NCI-H524 treated with DMSO at 0.1 percent for 48 hours (cell line): ENCODE measurements around the gene SLC25A27.
"Not testable (repeated sequence)": the region's sequence is repeated elsewhere in the genome, so short reads cannot be mapped to it uniquely, and the experiment has no call there.

Experiments used
- DNase-seq: peaks from one replicate; lab custom pipeline; 2025; lab: John Stamatoyannopoulos, UW

SLC25A27 gene, protein sequence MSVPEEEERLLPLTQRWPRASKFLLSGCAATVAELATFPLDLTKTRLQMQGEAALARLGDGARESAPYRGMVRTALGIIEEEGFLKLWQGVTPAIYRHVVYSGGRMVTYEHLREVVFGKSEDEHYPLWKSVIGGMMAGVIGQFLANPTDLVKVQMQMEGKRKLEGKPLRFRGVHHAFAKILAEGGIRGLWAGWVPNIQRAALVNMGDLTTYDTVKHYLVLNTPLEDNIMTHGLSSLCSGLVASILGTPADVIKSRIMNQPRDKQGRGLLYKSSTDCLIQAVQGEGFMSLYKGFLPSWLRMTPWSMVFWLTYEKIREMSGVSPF

DNA sequence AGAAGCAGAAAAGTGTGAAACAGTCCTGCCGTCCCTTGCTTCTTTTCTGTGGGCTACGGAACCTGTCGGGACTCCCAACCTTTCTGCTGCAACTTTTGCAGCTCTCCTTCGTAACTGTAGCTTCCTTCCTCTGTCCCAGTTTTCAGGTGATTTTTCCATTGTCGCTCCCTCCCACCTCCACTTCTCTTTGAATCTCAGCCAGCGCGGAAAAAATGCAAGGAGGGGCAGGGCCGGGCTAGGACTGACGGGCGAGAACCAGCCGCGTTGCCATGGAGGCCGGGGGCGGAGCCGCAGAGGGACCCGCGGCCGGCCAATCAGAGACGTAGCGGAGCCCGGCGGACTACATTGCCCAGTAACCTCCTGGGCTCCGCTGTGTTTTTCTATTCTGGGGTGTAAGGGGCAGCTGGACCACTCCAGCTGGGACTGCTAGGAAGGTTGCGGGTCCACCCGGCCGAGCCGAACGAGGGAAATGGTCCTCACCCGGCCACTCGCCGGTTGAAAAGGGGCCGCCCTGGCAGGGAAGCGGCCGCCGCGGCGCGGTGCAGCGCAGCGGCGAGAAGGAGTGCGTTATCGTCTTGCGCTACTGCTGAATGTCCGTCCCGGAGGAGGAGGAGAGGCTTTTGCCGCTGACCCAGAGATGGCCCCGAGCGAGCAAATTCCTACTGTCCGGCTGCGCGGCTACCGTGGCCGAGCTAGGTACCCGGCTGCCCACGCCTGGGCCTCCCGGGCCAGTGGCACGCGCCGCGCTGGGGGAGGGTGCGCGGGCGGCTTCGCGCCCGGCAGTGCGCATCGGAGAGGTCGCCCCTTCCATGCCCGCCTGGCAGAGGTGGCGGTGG lies at the start of gene SLC25A27, which contains the start of gene CYP39A1:
TSS of gene SLC25A27 (plus strand) at position 373 of the 836 bp plus-strand sequence. CDS start at position 591, 218 bp downstream.
TSS of gene CYP39A1 (minus strand) at position 216 of the 836 bp plus-strand sequence. CDS start 236 bp downstream, outside the sequence.
- DNase-seq = peak; percentile 64

DNA sequence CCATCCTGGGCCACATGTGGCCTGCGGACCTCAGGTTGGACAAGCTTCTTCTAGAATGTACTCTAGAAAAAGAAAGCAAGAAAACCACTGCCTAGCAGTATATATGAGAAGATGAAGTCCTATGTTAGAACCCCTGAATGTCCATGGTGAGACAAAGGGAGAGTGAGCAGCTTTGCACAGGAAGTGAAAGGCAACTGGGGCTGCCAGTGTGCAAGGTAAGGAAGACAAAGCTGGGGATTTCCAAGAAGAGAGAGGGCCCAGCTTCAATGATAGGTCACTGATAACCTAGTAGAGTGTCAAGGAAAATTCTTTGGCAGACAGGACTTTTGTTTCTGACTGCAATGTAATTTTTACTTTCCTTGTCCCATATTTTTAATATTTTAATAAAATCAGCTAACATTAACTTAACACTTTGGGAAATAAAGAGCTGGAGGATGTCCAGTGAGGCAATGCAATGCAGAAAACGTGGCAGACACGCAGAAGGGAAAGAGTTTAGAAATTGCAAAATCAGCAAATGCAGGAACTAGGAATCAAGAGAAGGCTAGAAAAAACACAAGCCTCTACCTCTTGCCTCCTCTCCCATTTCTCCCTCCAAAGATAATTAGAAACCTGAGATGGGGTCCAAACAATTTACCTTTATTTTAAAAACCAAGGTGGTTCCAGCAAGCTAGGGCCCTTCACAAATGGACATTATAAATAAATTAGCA lies 47.5 kb upstream of the SLC25A27 start:
- no peak for DNase-seq

DNA sequence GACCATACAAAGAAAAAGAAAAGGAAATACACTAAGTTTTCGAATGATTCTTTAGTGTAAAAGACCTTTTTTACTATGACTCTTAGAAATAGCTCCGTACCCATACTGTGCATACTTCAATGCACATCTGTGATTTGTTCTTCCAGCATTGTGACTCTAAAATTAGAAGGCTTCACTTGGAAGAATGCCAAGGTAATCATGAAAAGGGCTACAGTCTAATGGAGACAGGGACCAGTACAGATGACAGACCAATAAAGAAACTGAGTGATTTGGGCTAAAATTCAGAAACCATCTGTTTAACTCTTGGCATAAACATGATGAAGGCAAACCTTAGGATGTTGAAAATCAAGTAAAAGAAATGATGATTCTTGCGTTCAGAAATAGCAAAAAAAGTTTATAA lies 46.4 kb upstream of the SLC25A27 start:
- DNase-seq = no peak

DNA sequence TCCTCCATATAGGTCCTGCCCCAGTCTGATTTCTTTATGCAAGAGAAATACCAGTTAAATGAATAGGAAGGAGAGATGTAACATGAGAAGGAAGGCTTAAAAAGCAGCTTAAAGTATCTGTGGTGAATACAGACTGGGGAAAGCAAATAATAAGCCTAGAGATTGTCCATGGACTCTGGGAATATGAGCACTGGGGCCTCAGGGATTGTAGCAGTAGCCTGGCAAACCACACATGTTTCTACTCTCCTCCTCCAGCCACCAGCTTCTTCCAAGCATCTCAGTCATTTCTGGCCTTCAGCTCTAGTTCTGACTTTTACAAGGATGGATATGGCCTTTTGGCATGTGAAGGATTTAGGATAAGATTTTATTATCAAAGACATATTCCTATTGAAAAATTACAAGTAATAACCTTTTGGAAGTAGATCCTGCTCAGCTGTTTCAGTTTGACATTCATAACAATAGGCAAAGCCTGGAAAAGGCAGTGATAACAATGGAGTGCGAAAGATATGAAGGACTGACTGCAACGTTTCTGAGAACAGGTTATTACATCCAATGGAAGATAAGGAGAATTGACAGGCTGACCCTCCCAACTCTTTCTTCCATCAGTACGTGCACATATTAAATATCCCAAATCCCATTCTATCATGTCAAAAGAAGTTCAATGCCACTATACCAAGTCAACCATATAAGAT lies 41.8 kb upstream of the SLC25A27 start:
- DNase-seq = no peak

DNA sequence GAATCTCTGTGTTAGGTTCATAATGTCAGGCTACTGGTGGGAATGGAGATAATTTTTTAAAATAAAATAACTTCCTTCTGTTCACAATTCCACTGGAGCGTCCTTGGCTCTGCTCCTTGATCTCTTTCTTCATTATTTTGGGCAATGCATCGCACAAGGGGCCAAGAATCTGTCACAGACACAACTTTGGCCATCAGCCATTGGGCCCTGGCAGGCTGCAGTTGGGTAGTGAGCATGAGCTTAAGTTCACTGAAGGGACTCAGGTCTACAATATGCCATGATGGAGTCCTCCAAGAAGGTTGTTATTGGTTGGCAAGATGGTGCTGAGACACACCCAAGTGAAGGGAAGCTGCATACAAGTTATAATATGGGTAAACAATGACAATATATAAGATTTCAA lies 40.1 kb upstream of the SLC25A27 start:
- DNase-seq = no peak

DNA sequence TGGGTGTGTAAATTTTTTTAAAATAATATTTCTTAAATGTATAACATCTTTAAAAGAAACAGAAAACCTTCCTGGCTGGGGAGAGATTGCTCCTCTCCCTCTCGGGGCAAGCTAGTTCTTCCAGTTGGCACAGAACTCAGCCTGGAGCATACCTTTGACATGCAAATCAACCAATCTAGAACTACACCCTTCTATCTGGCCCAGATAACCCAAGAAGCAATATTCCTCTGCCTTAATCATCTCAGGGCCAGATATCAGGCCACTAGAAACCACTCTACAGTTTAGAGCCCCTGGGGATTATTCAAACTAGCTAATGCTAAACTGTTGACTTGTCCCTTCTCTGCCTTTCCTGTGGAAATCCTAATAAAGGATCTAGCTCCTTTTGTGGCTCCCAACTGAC lies 34.0 kb upstream of the SLC25A27 start:
- no peak for DNase-seq

DNA sequence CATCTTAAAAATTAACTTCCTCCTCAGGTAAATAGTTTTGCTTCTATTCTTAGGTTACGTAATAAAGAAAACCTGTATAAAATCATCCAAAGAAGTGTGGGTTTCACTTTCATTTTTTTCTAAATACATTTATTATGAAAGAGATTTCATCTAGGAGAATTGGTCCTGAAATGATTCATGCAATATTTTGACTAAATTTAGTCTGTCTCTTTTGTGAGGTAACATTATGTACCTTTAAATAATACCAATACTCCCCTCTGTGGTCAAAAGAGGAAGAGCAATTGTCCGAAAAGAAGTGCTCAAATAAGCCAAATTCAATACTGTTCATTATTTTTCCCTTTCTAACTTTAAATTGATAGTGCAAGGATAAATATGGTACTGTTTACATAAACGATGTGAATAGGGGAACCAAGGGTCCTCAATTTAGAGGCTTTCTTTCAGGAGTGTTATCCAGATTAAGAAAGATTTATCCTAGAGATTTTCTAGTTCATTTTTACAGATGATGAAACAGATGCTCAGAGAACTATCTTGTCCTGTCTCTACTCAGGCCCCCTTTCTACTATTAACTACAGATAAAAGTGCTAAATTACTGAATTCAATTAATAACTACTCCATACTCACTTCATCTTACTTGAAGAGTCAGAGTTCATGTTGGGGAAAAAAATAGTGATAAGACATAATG lies 26.4 kb upstream of the SLC25A27 start:
- DNase-seq = no peak

DNA sequence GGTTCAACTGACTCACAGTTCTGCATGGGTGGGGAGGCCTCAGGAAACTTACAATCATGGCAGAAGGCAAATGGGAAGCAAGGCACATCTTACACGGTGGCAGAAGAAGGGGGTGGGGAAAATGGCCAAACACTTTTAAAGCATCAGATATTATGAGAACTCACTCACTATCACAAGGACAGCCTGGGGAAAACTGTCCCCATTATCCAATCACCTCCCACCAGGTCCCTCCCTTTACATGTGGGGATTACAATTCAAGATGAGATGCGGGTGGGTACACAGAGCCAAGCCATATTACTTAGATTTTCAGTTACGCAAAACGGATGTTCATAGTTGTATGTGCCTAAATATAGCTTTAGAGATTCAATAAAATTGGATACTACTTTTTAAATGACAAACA lies 25.8 kb upstream of the SLC25A27 start:
- no peak for DNase-seq

DNA sequence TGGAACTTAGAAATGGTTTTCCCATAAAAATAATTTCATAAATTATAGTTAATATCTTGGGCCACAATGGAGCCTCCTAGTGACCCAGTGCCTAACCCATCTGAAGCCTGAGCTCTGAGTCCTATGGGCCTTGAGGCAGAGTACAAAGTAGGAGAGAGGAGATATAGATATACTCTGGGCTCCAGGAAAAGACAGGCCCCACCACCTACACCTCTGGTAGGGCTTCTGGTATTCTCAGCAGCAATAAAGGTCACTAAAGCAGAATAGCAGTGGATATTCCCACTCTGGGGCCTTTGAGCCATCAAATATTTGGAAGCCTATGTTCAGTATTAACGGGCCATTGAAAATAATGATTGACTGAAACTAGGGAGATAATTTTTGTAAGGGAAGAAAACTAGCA lies 24.3 kb upstream of the SLC25A27 start:
- DNase-seq = no peak

DNA sequence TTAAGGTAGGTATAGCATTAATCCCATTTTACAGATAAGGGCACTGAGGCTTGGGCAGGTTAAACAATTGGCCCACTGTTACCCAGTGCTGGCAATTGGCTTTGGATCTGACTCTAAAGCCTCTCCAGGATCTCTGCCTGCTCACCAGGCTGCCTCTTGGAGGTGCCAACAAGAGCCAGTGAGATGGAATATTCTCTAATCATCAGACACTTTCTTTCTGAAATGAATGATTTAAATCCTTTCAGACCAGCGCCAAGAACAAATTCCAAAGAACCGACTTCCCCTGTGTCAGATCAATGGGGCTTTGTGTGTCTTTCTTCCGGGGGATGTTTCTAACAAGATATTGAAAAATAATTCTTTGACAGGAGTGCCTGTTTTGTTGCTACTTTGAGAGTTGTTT lies 23.8 kb upstream of the SLC25A27 start:
- no peak for DNase-seq

DNA sequence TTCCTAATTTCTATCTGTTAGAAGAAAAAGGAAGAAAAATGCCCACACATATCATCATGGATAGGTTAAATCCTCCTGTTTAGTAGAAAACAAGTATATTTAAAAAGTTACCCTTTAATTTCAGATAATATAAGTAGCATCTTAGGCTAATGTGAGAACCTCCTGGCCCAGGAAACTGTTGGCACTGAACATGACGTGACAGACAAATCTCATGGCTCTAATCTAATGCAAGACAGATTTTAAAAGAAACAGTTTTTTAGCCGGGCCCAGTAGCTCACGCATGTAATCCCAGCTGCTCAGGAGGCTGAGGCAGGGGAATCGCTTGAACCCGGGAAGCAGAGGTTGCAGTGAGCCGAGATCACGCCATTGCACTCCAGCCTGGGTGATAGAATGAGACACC lies 23.1 kb upstream of the SLC25A27 start:
- no peak for DNase-seq

DNA sequence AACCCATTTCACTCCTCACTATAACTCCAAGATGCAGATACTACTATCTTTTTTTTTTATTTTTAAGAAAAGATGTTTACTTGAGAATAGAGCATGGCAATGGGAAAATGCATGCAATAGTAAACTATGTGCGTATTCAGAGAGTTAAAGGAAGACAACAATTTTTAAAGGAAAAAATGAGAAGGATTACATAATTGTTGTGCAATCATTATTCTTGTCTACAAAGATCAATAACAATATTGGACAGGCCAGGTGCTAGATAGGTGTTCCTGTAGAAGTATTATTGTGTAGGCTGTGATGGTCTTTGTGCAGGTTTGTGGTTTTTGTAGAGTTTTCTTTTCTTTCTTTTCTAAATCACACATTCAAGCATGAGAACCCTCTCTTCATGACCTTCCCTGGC lies 20.7 kb upstream of the SLC25A27 start:
- DNase-seq = no peak

DNA sequence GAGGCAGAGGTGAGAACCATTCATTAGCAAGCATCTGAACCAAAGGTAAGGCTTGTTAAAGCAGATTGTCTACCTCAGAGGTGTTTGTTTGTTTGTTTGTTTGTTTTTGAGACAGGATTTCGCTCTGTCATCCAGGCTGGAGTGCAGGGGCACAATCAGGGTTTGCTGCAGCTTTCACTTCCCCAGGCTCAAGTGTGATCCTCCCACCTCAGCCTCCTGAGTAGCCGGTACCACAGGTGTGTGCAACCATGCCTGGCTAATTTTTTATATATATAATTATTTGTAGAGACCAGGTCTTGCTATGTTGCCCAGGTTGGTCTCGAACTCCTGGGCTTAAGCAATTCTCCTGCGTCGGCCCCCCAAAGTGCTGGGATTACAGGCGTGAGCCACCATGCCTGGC lies 17.3 kb upstream of the SLC25A27 start:
- DNase-seq = no peak

DNA sequence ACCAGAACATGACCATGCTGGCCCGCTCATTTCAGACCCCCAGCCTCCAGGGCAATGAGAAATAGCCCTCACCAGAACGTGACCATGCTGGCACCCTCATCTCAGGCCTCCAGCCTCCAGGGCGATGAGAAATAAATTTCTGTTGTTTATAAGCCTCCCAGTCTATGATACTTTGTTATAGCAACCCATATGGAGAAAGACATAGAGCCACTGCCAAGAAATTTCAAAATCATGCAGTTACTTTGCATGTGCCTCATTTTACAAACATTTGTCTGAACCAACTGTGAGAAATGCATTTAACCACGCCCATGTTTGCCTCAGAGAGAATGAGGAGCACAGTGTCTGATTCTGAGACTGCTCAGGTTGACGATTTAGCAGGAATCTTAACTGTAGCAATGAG lies 15.6 kb upstream of the SLC25A27 start:
- DNase-seq = no peak

DNA sequence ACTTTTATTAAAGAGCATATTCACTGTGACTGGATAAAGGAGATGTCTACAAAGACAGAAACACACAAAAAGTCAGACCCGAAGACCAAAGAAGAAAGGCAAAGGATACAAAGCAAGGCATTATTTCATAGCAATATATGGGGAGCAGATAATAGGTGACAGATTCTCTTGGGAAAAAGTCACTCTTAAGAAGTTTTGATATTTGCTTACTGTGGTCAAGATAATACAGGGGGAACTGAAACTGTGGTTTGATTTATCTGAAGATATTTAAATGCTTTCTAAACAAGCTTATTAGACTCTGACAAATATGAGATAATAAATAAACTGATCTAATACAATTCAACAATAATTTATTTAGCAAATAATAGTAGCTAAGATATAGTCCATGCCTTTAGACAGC lies 14.8 kb upstream of the SLC25A27 start:
- no peak for DNase-seq

DNA sequence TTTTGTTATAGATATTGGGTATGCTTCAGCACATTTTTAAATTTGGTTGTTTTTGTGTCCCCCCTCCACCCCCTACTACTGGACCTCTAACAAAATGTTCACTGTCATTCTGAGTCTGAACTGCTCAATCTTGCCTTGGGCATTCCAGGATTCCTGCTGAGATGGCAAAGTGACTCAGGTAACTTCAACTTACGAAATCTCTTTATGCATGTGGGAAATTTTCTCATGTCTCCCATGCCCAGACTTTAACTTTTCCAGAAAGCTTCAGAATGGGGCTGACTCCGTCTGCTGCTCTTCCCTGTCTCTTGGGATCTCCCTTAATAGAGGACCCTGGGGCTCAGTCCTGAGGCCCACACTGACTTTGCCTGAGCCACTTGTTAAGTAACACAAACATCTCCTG lies 14.1 kb upstream of the SLC25A27 start:
- no peak for DNase-seq

DNA sequence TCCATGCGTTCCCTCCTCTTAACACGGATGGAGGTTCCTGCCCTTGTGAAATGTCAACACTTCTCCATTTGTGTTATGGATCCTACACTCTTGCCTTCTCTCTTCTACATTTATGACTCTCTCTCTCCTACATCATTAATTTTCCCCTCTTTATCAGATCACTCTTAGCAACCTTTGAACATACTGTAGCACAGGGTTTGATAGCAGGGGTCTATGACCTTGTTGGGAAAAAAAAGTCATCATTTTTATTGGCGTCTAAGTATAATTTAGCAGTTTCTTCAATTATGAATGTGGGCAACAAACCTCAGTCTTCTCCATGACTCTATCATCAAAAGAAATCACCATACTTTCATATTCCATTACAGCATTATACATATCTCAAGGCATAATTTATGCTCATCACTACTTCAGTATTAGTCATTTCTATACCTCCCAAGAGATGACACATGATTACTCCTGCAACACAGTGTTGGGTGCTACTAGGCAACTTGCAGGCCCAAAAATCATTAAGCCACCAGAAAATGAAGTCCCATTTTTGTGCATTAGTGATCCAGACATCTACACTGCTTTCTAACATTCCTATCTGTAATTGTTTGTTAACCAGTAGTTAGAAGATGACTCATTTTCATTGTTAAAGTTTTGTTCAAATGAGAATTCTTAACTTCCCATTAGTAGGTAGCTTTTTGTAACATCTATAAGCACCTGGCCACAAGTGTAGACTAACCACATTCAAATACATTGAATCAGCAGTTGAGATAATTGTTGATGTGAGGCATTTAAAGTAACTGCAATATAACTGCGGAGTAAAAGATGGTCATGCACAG lies 9.6 kb upstream of the SLC25A27 start:
- no peak for DNase-seq

DNA sequence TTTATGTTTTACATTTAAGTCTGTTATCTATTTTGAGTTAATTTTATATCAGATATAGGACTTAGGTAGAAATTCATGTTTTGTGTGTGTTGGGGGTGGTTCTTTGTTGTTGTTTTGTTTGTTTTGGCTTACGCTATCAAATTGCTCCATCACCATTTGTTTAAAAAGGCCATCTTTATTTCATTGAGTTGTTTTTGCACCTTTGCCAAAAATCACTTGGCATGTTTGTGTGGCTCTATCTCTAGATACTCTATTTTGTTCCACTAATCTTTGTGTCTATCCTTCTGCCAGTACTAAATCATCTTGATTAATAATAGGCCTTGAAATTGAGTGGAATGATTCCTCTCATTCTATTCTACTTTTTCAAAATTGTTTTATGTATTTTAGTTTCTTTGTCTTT lies 7.5 kb upstream of the SLC25A27 start:
- DNase-seq = no peak

DNA sequence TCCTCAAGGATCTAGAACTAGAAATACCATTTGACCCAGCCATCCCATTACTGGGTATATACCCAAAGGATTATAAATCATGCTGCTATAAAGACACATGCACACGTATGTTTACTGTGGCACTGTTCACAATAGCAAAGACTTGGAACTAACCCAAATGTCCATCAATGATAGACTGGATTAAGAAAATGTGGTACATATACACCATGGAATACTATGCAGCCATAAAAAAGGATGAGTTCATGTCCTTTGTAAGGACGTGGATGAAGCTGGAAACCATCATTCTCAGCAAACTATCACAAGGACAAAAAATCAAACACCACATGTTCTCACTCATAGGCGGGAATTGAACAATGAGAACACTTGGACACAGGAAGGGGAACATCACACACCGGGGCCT lies 4.7 kb upstream of the SLC25A27 start:
- DNase-seq = not testable (repeated sequence)

DNA sequence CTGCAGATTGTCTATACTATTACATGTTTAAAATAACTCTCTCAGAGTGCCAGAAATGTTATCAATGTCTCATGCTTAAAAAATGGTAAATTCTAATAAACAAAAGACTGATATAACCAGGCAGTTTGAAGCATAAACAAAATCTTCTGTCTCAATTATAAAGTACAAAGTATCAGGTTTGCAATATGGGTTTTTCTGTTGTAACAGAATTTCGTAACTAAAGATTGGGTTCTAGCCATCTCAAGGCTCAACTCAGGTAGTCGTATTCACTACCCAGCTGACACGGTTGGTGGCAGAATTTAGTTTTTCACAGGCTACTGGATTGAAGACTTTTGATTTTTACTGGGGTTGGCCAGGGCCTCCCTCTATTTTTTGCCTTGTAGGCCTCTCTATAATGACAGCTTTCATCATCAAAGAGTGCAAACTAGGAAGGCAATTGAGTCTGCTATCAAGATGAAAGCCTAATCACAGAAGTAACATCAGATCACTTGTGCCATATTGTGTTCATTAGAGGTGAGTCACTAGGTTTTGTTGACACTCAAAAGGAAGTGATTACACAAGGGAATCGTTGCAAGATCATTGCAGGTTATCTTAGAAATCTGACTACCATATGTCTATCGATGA lies 3.8 kb upstream of the SLC25A27 start:
- DNase-seq = no peak
